ENCODE measurements around the gene NOL6. TPM values are rescaled to one million over a fixed set of nuclear protein-coding genes. Genes with fewer than 3 reads are reported as not detected.

The NOL6 gene
- total and polyA plus RNA-seq, 8 donors = 23.3 to 48.3 (median 27.8) TPM

DNA sequence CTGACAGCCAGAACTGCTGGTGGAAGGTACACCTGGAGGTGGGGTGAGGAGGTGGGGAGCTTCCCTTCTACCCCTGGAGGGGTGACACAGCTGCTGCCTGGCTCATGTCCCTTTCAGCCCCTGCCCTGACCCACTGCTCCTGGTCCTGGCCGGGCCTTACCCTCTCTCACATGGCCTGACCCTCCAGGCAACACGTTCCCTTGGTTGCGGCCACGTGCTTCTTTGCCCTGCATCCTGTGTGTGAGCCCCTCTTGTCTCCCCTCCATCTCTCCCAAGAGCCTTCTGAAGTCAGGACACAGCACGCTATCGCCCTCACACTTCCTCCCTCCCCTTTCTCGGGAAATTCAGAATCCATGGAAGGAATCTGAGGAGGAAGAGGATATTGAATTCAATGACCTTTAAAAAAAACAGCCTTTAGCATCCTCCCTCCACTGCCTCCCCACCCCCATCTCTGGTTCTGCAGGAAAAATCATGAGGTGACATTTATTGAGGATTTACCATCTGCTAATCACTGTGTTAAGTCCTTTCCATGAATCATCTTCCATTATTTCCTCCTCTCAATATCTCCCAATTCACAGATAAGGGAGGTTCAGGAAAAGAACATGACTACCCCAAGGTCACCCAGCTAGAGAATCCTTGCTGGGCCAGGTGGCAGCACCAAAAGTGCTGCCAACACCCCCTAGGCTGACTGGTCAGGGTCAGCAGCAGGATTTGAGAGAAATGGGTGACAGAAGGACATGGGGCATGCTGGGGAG is 34.6 kb downstream of the NOL6 start:
- intact Hi-C loops (cut with DNase I) = no loop called here
- TF ChIP-seq, protein P1, sequence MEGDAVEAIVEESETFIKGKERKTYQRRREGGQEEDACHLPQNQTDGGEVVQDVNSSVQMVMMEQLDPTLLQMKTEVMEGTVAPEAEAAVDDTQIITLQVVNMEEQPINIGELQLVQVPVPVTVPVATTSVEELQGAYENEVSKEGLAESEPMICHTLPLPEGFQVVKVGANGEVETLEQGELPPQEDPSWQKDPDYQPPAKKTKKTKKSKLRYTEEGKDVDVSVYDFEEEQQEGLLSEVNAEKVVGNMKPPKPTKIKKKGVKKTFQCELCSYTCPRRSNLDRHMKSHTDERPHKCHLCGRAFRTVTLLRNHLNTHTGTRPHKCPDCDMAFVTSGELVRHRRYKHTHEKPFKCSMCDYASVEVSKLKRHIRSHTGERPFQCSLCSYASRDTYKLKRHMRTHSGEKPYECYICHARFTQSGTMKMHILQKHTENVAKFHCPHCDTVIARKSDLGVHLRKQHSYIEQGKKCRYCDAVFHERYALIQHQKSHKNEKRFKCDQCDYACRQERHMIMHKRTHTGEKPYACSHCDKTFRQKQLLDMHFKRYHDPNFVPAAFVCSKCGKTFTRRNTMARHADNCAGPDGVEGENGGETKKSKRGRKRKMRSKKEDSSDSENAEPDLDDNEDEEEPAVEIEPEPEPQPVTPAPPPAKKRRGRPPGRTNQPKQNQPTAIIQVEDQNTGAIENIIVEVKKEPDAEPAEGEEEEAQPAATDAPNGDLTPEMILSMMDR (IDR thresholded peaks at IDR 0.05) = no peak
- Histone ChIP-seq H3K4me3 (no peak overlapping the region), H3K27me3 (no peaks in the 10 kb centered on the region), H3K27ac (no peak overlapping the region), H3K9me3 (no peaks in the 10 kb centered on the region), H3K36me3 (peaks cover 0 to 16% of the 10 kb centered on the region in 2 donors), H3K4me1 (peaks cover 0 to 7% of the 10 kb centered on the region in 2 donors)
- ATAC-seq (no peak), DNase-seq (no peak)

DNA sequence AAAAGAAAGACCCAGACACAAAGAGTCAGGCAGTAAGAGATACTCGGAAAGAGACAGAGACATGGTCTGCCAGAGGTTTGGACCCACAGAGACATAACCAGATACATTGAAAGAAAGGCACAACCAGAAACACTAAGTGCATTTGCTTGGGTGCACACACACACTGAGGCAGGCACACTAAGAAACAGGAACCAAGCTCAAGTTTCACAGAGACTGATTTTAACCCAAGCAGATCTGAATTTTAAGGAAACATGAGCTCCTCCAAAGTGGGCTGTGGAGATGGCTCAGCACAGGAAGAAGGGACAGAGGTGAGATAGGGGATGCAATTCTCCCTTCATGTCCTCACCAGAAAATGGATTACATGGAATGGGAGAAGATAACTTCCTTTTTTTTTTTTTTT is 35.8 kb downstream of the NOL6 start:
- Histone ChIP-seq H3K4me3 (no peak overlapping the region), H3K27me3 (no peaks in the 10 kb centered on the region), H3K4me1 (peaks cover 0 to 5% of the 10 kb centered on the region in 2 donors), H3K9me3 (no peaks in the 10 kb centered on the region), H3K27ac (no peak overlapping the region), H3K36me3 (peaks cover 0 to 8% of the 10 kb centered on the region in 2 donors)
- intact Hi-C loops (cut with DNase I) = no loop called here
- ATAC-seq (no peak), DNase-seq (no peak)
- TF ChIP-seq, protein P1 (IDR thresholded peaks at IDR 0.05) = no peak

DNA sequence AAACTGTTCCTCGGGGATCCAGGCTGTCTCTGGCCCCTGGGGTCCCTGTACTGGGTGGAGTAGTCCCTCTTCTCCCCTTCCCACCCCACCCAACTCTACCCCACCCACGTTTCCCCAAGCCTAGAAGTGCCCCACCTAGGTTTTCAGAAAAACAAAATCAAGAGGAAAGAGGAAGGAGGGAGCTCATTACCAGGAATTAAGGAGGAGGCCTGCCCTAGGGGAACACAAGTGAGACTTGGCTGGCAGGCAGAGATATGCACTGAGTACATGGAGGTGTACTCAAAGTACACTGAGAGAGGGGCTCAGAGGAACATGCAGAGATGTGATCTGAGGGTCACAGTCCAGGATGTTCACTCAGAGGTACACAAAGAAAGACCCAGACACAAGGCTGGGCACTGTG is 36.5 kb downstream of the NOL6 start:
- ATAC-seq (peak; percentile 32), DNase-seq (no peak)
- Histone ChIP-seq H3K27me3 (no peaks in the 10 kb centered on the region), H3K27ac (no peak overlapping the region), H3K9me3 (no peaks in the 10 kb centered on the region), H3K36me3 (peaks cover 0 to 5% of the 10 kb centered on the region in 2 donors), H3K4me3 (no peak overlapping the region), H3K4me1 (peaks cover 0 to 5% of the 10 kb centered on the region in 2 donors)
- TF ChIP-seq, protein P1 (IDR thresholded peaks at IDR 0.05) = no peak
- intact Hi-C loops (cut with DNase I) = no loop called here

DNA sequence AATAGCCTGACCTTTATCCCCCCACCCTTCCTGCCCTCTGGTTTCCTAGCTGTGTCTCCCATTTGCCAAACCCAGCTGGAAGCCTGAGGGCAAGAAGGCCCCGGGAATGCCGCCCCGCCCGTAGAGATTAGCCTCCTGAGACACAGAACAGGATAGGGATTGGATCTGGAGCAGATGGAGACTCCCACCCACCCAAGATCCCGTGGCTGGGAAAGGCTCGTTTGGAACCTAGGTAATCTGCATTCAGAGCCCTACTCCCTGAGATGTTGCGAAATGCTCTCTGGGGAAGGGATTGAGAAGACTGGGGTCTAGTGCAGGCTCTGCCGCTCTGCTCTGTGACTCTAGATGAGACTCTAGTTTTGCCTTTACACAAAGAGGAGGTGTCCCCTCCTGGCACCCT is 37.3 kb downstream of the NOL6 start:
- Histone ChIP-seq H3K4me1 (peaks cover 0 to 5% of the 10 kb centered on the region in 2 donors), H3K36me3 (peaks cover 0 to 5% of the 10 kb centered on the region in 2 donors), H3K27ac (no peak overlapping the region), H3K4me3 (no peak overlapping the region), H3K27me3 (no peaks in the 10 kb centered on the region), H3K9me3 (no peaks in the 10 kb centered on the region)
- TF ChIP-seq, protein P1 (IDR thresholded peaks at IDR 0.05) = no peak
- DNase-seq = no peak
- intact Hi-C loops (cut with DNase I) = no loop called here
- ATAC-seq = peak; percentile 14

DNA sequence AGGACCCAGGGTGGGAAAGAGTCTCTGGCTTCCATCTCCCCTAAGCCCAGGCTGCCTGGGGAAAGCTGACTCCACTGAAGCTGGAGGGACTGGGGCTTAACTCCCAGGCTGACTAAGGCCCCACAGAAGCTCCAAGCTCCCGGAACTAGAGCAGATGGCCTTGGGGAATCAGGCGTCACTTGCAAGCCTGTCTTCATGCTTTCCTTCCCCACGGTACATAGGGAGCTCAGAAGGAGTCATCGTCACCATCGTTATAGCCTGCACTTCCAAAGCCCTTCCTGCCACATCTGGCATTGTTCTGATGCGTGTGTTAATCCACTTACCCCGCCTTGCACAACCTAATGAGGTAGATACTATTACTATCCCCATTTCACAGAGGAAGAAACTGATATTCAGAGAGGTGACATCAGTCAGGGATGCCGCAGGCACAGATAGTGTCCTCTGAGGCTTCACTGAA is 37.9 kb downstream of the NOL6 start:
- intact Hi-C loops (cut with DNase I) = no loop called here
- no peak overlapping the region for H3K27ac ChIP-seq
- no peaks in the 10 kb centered on the region for H3K27me3 ChIP-seq
- H3K9me3 ChIP-seq = no peaks in the 10 kb centered on the region
- peaks cover 0 to 5% of the 10 kb centered on the region in 2 donors for H3K36me3 ChIP-seq
- DNase-seq (no peak), ATAC-seq (no peak)
- peaks cover 0 to 5% of the 10 kb centered on the region in 2 donors for H3K4me1 ChIP-seq
- TF ChIP-seq, protein P1 (IDR thresholded peaks at IDR 0.05) = no peak
- no peak overlapping the region for H3K4me3 ChIP-seq

Measured in left lung (tissue), 10 donors.